Ovary (tissue), 9 donors: ENCODE measurements around the gene SLC4A3. TPM values are rescaled to one million over a fixed set of nuclear protein-coding genes. Genes with fewer than 3 reads are reported as not detected.
A peak's percentile ranks its signal among the peaks of the same experiment; 100 is the strongest.
"Not testable (repeated sequence)": the region's sequence is repeated elsewhere in the genome, so short reads cannot be mapped to it uniquely, and the experiment has no call there.

Experiments used
- DNase-seq, 5 donors: peaks; one replicate each; pipeline ENCODE4 v3.0.0-alpha.2; 2019 to 2020
- H3K27ac ChIP-seq, 2 donors: fragments of 200-600 bp; one replicate each; pipeline versions ENCODE4 v1.5.1 to v1.8.0; 2019 to 2022
- H3K27me3 ChIP-seq: fragments of 200-600 bp; one replicate; pipeline ENCODE4 v1.8.0; 2022
- H3K36me3 ChIP-seq: fragments of 200-600 bp; sonication (generic); one replicate; pipeline ENCODE4 v1.5.1; 2019
- H3K4me1 ChIP-seq: one replicate; pipeline ENCODE4 v1.8.1; 2013; ENCODE audit warnings: mild to moderate bottlenecking, moderate library complexity; ENCODE audit not compliant: insufficient read depth
- H3K4me3 ChIP-seq: fragments of 200-600 bp; sonication (generic); one replicate; pipeline ENCODE4 v1.5.1; 2017
- H3K9me3 ChIP-seq, 2 donors: fragments of 200-600 bp in 1 of 2; sonication (generic) in 1 of 2; one replicate each; pipeline versions ENCODE4 v1.5.1 to v1.8.1; 2013 to 2019; ENCODE audit warnings: mild to moderate bottlenecking in 1 of 2, moderate library complexity in 1 of 2
- CTCF ChIP-seq, 3 donors: fragments of 450-650 bp in 2 of 3; fragments of 200-600 bp in 1 of 3; IDR thresholded peaks; one replicate each; pipeline versions ENCODE4 v1.5.1 to v1.8.0; 2016 to 2022; ENCODE audit warnings: antibody characterized with exemption in 3 of 3, mild to moderate bottlenecking in 1 of 3
- EP300 ChIP-seq: sonication (generic); formaldehyde crosslinking; IDR thresholded peaks from one replicate; pipeline ENCODE4 v1.6.1; 2017; ENCODE audit warnings: antibody characterized with exemption
- POLR2A ChIP-seq: fragments of 450-650 bp; IDR thresholded peaks from one replicate; pipeline ENCODE4 v1.6.1; 2017; ENCODE audit warnings: antibody characterized with exemption, mild to moderate bottlenecking, moderate library complexity
- WGBS, 3 donors: extraction: QIAGEN DNeasy Blood & Tissue Kit in 1 of 3; methylation state at CpG; one replicate each; pipeline versions ENCODE4 v1.1.5 to v1.1.7; 2013 to 2017; 5-methylcytosine and 5-hydroxymethylcytosine counted together
- intact Hi-C, 4 donors: fragments of 100-400 bp; cut with DNase I; formaldehyde crosslinking; loops; one replicate each; pipeline versions ENCODE4 v1.11.0 to v1.15.1; 2022 to 2023
- polyA plus RNA-seq, 2 donors: library from polyadenylated mRNA; stranded (reverse); fragments of 200-250 nt in 1 of 2; fragments of 350-450 nt in 1 of 2; fragmentation: Illumina TruSeq in 1 of 2; extraction: RNeasy Lipid Tissue Mini Kit (QIAGEN cat#74804) in 1 of 2; gene quantifications; one replicate each; pipeline ENCODE4 v1.2.3, GENCODE V29; 2013 to 2014
- total RNA-seq, 7 donors: library from RNA; depleted of rRNA in 2 of 7; stranded (reverse); fragments of >200 nt in 2 of 7; fragmentation: NEBNext Ultra II Directional in 3 of 7; extraction: Animal tissue kit (Norgen Biotek cat#: 25700) in 3 of 7; gene quantifications; one replicate each; pipeline versions ENCODE4 v1.1.0 to v1.2.4, GENCODE V29; 2016 to 2023
- donor health status: DM: no; HTN: no; CAD: no; lungs with moderate emphysema.
- donor health status: DM: no; HTN: no; CAD: no.
- donor health status: Bipolar disorder and iron deficiency.
- donor health status: DM: yes; HTN: yes; CAD: no.
- donor health status: DM: no; HTN: no; CAD: no.
- donor health status: DM: yes; HTN: yes; CAD: no.

Gene SLC4A3
- total and polyA plus RNA-seq, 9 donors: 5.3 to 232 (median 98.5) TPM

GRCh38 chr2:219680958-219681693, 53.7 kb downstream of the SLC4A3 start:
- TF ChIP-seq CTCF (IDR thresholded peaks at IDR 0.05) (no peak), POLR2A (no peak), EP300 (no peak)
- no peaks in the 10 kb centered on the region for H3K27me3 ChIP-seq
- 73 to 91% (median 86%) methylated on average over 4 of the region's 4 CpGs for WGBS, 3 donors
- no peak overlapping the region for H3K27ac ChIP-seq
- no peaks in the 10 kb centered on the region for H3K9me3 ChIP-seq
- no peak for DNase-seq
- H3K36me3 ChIP-seq: no peaks in the 10 kb centered on the region
- H3K4me1 ChIP-seq: no peaks in the 10 kb centered on the region
- H3K4me3 ChIP-seq: no peak overlapping the region
- intact Hi-C loops: no loop called here

- no peaks in the 10 kb centered on the region for H3K9me3 ChIP-seq
- 59 to 64% (median 63%) methylated on average over 6 of the region's 6 CpGs for WGBS, 3 donors
- H3K27ac ChIP-seq: peak overlapping the region in 1 of 2 donors; percentile 30
- intact Hi-C loops: no loop called here
- TF ChIP-seq POLR2A (no peak), CTCF (IDR thresholded peaks at IDR 0.05) (no peak), EP300 (no peak)
- no peaks in the 10 kb centered on the region for H3K36me3 ChIP-seq
- no peak overlapping the region for H3K4me3 ChIP-seq
- DNase-seq: no peak
- no peaks in the 10 kb centered on the region for H3K27me3 ChIP-seq
- H3K4me1 ChIP-seq: no peaks in the 10 kb centered on the region
Measured at GRCh38 chr2:219681694-219682300, 54.4 kb downstream of the SLC4A3 start.

- intact Hi-C loops, DNase-seq, H3K9me3 ChIP-seq, H3K27me3 ChIP-seq, H3K27ac ChIP-seq, H3K4me3 ChIP-seq, H3K36me3 ChIP-seq, H3K4me1 ChIP-seq: not testable (repeated sequence)
- WGBS, 3 donors: 85 to 91% (median 90%) methylated on average over 2 of the region's 2 CpGs
Measured at GRCh38 chr2:219683474-219683873, 56.0 kb downstream of the SLC4A3 start.

- Histone ChIP-seq H3K27ac (peak overlapping the region; percentile 37 to 79), H3K4me1 (peaks cover 5% of the 10 kb centered on the region), H3K9me3 (no peaks in the 10 kb centered on the region), H3K4me3 (peak overlapping the region; percentile 33), H3K36me3 (no peaks in the 10 kb centered on the region), H3K27me3 (no peaks in the 10 kb centered on the region)
- no peak for TF ChIP-seq CTCF (IDR thresholded peaks at IDR 0.05)
- TF ChIP-seq POLR2A: peak; percentile 10
- WGBS, 3 donors: 22 to 30% (median 26%) methylated on average over 18 of the region's 18 CpGs
- intact Hi-C loops: loop anchor here in 1 of 4 donors (5.0 kb wide), 2 partner anchors 43 to 143 kb away; partner anchors contain the start of genes CHPF and TMEM198
- peak; percentile 79 to 86 (median 81) for DNase-seq
Measured at GRCh38 chr2:219684721-219685689, 57.6 kb downstream of the SLC4A3 start.
